Transverse colon (tissue), 3 donors: ENCODE measurements around the gene INAFM2.

Experiments
- POLR2A ChIP-seq: fragments of 450-650 bp; IDR thresholded peaks from one replicate; pipeline ENCODE4 v1.6.1; 2016; ENCODE audit warnings: antibody characterized with exemption, mild to moderate bottlenecking, moderate library complexity
- TF ChIP-seq, protein P1 (sequence below), 5 experiments: fragments of 200-600 bp in 3 of 5; fragments of 450-650 bp in 2 of 5; sonication (generic) in 3 of 5; IDR thresholded peaks; 1 replicate in 2 of 5; 2 replicates in 3 of 5; pipeline ENCODE4 v1.5.1; 2016 to 2017; ENCODE audit warnings: antibody characterized with exemption in 5 of 5, inconsistent platforms in 3 of 5, mild to moderate bottlenecking in 2 of 5, moderate library complexity in 1 of 5

DNA sequence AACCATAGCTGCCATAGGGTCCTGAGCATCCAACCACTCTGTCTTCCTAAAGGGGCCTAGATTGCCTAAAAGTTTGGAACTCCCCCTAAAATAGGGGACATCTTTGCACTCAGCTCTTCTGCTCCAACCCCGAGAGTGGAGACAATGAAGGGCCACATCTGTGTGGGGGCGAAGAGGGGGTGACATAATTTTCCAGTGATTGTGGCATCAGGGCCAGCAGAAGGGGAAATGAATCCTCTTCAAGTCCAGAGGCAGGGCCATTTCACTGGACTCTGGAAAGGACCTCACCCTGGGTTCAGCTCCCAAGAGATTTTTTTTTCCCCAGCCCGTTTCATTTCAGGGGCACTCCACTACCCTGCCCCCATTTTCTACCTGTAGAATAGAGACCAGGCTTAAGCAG is 36.0 kb upstream of the INAFM2 start:
- TF ChIP-seq, protein P1, sequence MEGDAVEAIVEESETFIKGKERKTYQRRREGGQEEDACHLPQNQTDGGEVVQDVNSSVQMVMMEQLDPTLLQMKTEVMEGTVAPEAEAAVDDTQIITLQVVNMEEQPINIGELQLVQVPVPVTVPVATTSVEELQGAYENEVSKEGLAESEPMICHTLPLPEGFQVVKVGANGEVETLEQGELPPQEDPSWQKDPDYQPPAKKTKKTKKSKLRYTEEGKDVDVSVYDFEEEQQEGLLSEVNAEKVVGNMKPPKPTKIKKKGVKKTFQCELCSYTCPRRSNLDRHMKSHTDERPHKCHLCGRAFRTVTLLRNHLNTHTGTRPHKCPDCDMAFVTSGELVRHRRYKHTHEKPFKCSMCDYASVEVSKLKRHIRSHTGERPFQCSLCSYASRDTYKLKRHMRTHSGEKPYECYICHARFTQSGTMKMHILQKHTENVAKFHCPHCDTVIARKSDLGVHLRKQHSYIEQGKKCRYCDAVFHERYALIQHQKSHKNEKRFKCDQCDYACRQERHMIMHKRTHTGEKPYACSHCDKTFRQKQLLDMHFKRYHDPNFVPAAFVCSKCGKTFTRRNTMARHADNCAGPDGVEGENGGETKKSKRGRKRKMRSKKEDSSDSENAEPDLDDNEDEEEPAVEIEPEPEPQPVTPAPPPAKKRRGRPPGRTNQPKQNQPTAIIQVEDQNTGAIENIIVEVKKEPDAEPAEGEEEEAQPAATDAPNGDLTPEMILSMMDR (IDR thresholded peaks at IDR 0.05): no peak
- no peak for TF ChIP-seq POLR2A
